HUES64 (cell line): ENCODE results near the gene LMBRD1.
"Not testable (repeated sequence)": the region's sequence is repeated elsewhere in the genome, so short reads cannot be mapped to it uniquely, and the experiment has no call there.

ENCODE experiments used
- H3K27ac ChIP-seq: 2 replicates; pipeline ENCODE4 v1.7.0; 2013; ENCODE audit warnings: low read depth, low read length, inconsistent platforms
- H3K27me3 ChIP-seq: 2 replicates; pipeline ENCODE4 v1.6.1; 2013; ENCODE audit warnings: mild to moderate bottlenecking, low read length; ENCODE audit not compliant: insufficient read depth
- H3K36me3 ChIP-seq: 2 replicates; pipeline ENCODE4 v1.6.1; 2013; ENCODE audit warnings: mild to moderate bottlenecking, low read length; ENCODE audit not compliant: insufficient read depth
- H3K4me1 ChIP-seq: 2 replicates; pipeline ENCODE4 v1.6.1; 2013; ENCODE audit warnings: mild to moderate bottlenecking, low read length, moderate library complexity; ENCODE audit not compliant: insufficient read depth
- H3K4me3 ChIP-seq: 2 replicates; pipeline ENCODE4 v1.5.1; 2013; ENCODE audit warnings: mild to moderate bottlenecking, low read length, moderate library complexity
- H3K9ac ChIP-seq: 2 replicates; pipeline ENCODE4 v1.6.1; 2013; ENCODE audit warnings: mild to moderate bottlenecking, low read depth, low read length
- H3K9me3 ChIP-seq: 2 replicates; pipeline ENCODE4 v1.6.1; 2013; ENCODE audit warnings: low read depth, low read length; ENCODE audit not compliant: insufficient read depth
- WGBS: fragments of 150-250, 120-280 bp; methylation state at CpG from one replicate; pipeline ENCODE4 v1.1.7; 2013; ENCODE audit warnings: missing lambda C conversion rate; 5-methylcytosine and 5-hydroxymethylcytosine counted together

Gene LMBRD1

GRCh38 chr6:69796073-69796641 lies 653 bp downstream of the LMBRD1 start:
- peak overlapping the region; percentile 73 for H3K9ac ChIP-seq
- H3K9me3 ChIP-seq = no peaks in the 10 kb centered on the region
- under 1% methylated on average over 19 of the region's 20 CpGs for WGBS
- peak overlapping the region; percentile 95; the same call in 1 of the 2 replicates for H3K27ac ChIP-seq
- H3K4me3 ChIP-seq = peak overlapping the region; percentile 96
- H3K27me3 ChIP-seq = no peaks in the 10 kb centered on the region
- H3K36me3 ChIP-seq = no peaks in the 10 kb centered on the region
- peaks cover 18% of the 10 kb centered on the region for H3K4me1 ChIP-seq

DNA sequence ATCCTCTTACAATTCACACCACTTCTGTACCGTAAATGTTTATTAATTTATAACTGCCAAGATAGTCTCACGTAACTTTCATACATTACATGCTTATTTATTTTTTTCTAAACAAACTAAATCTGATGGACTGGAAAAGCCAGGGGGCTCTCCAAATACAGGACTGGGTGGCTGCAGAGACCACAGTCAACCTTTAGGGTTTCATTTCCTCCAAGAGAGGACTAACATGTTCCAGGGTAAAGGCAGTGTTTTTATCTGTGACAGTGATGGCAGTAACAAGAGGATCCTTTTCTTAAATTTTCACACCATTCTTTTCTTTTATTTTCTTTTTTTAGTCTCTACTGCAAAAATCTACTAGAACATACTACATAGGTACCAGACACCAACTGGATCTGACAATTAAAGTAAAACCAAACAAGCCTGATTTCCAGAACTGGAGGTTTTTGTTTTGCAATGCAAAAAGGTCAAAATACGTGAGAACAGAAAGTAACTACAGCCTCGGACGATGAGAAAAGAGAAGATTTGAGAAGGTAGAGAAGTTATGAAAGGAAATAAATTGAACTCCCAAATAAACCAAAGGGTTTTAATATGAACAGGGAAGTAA lies 1.2 kb downstream of the LMBRD1 start:
- Histone ChIP-seq H3K9ac (peak overlapping the region; percentile 73; the same call in 1 of the 2 replicates), H3K27ac (no peak overlapping the region; the same call in 1 of the 2 replicates)
- 47% methylated on average over 5 of the region's 5 CpGs for WGBS

DNA sequence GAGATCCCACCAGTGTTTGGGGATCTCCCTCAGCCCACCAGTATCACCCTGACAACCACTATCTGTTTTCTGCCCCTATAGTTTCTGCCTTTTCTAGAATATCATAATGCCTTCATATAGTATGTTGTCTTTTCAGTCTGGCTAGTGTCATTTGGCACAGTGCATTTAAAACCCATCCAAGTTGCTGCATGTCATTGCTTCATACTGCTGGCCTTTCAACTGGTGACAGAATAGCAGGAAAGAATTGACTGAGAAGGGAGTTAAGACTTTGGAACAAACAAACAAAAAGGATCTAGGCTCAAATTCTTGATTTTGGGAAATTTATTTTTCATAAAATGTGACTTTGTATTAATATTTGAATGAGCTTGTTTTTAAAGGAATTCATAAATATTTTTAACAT lies 4.5 kb downstream of the LMBRD1 start:
- Histone ChIP-seq H3K9me3 (no peaks in the 10 kb centered on the region), H3K4me3 (no peak overlapping the region), H3K27ac (no peak overlapping the region), H3K36me3 (peaks cover 18% of the 10 kb centered on the region), H3K27me3 (no peaks in the 10 kb centered on the region), H3K9ac (no peak overlapping the region), H3K4me1 (peaks cover 23% of the 10 kb centered on the region)

More for the DNA sequence above, 1.2 kb downstream of the LMBRD1 start:
- Histone ChIP-seq H3K9me3 (no peaks in the 10 kb centered on the region), H3K4me3 (peak overlapping the region; percentile 96), H3K4me1 (peaks cover 23% of the 10 kb centered on the region), H3K27me3 (no peaks in the 10 kb centered on the region), H3K36me3 (no peaks in the 10 kb centered on the region)

GRCh38 chr6:69791065-69791471 lies 5.7 kb downstream of the LMBRD1 start:
- Histone ChIP-seq H3K4me3 (no peak overlapping the region), H3K27ac (peak overlapping the region; percentile 15; the same call in 1 of the 2 replicates), H3K9ac (no peak overlapping the region), H3K27me3 (no peaks in the 10 kb centered on the region), H3K36me3 (peaks cover 18% of the 10 kb centered on the region), H3K4me1 (peaks cover 21% of the 10 kb centered on the region), H3K9me3 (no peaks in the 10 kb centered on the region)
- WGBS = 66% methylated on average over 2 of the region's 2 CpGs

GRCh38 chr6:69790629-69791028 lies 6.2 kb downstream of the LMBRD1 start:
- Histone ChIP-seq H3K36me3 (peaks cover 18% of the 10 kb centered on the region), H3K27ac (no peak overlapping the region; the same call in 1 of the 2 replicates), H3K27me3 (no peaks in the 10 kb centered on the region), H3K4me3 (no peak overlapping the region), H3K9me3 (no peaks in the 10 kb centered on the region), H3K9ac (no peak overlapping the region), H3K4me1 (peaks cover 20% of the 10 kb centered on the region)
- 94% methylated on average over 2 of the region's 2 CpGs for WGBS

DNA sequence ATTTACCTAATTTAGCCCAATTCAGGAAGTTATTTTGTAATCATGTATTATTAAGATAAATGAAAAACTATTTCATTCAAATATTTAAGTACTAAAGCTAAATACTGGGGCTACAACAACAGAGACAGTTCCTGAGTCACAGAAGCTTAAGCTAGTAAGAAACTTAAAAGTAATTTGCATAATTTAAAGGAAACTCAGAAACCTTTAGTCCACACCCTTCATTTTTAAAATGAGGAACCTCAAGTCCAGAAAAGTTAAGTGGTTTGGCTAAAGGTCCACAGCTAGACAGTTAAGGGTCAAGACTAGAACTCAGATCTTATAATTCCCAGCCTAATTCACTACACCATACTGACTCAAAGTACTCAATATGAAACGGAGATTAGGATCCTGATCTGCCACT lies 7.2 kb downstream of the LMBRD1 start:
- 96% methylated on average over 1 of the region's 1 CpG for WGBS
- H3K27ac ChIP-seq = no peak overlapping the region
- H3K36me3 ChIP-seq = peaks cover 18% of the 10 kb centered on the region
- no peaks in the 10 kb centered on the region for H3K9me3 ChIP-seq
- H3K9ac ChIP-seq = no peak overlapping the region
- H3K4me3 ChIP-seq = no peak overlapping the region
- no peaks in the 10 kb centered on the region for H3K27me3 ChIP-seq
- H3K4me1 ChIP-seq = peaks cover 17% of the 10 kb centered on the region

DNA sequence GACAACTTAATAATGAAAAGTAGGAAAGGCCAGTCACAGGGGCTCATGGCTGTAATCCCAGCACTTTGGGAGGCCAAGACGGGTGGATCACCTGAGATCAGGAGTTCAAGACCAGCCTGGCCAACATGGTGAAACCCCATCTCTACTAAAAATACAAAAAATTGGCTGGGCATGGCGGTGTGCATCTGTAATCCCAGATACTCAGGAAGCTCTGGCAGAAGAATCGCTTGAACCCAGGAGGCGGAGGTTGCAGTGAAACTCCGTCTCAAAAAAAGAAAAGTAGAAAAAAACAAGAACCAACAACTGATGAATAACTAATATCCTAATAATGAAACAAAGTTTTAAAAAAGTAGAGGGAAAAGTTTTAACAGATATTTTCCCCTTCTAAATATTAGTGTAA lies 9.4 kb downstream of the LMBRD1 start:
- Histone ChIP-seq H3K36me3 (peaks cover 21% of the 10 kb centered on the region), H3K4me1 (peaks cover 17% of the 10 kb centered on the region)
- H3K9ac ChIP-seq, H3K27me3 ChIP-seq, H3K4me3 ChIP-seq, H3K9me3 ChIP-seq, H3K27ac ChIP-seq: not testable (repeated sequence)
- WGBS = 92% methylated on average over 4 of the region's 5 CpGs

DNA sequence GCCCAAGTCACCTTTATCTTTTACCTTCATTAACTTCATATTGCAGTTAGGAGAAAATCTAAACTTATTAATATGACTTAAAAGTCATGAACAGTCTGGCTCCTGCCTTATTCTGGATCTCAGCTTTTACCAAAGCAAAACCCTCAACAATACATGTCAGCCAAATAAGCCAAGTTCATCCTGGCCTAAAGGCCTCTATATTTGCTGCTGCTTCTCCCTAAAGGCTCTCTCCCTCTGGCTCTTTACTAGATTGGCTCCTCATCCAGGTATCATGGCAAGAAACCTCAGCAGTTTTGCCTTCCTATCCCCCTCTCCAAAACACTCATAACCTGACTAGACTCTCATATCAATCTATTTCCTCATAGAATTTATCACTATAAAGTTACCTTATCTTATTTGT lies 11.1 kb downstream of the LMBRD1 start:
- no peak overlapping the region for H3K4me3 ChIP-seq
- no peak overlapping the region for H3K9ac ChIP-seq
- peaks cover 4% of the 10 kb centered on the region; the same call in 1 of the 2 replicates for H3K4me1 ChIP-seq
- H3K27me3 ChIP-seq = no peaks in the 10 kb centered on the region
- H3K9me3 ChIP-seq = no peaks in the 10 kb centered on the region
- peaks cover 21% of the 10 kb centered on the region for H3K36me3 ChIP-seq
- H3K27ac ChIP-seq = no peak overlapping the region

- WGBS = 93% methylated on average over 3 of the region's 3 CpGs
- peaks cover 21% of the 10 kb centered on the region for H3K36me3 ChIP-seq
- H3K4me3 ChIP-seq = no peak overlapping the region
- no peak overlapping the region for H3K27ac ChIP-seq
- no peaks in the 10 kb centered on the region for H3K27me3 ChIP-seq
- H3K9me3 ChIP-seq = no peaks in the 10 kb centered on the region
- H3K4me1 ChIP-seq = 0 out of 2 replicates have a peak, but pooled peaks cover 6% of the 10 kb centered on the region
- no peak overlapping the region for H3K9ac ChIP-seq
Observed at GRCh38 chr6:69784595-69785377, 12.0 kb downstream of the LMBRD1 start.

DNA sequence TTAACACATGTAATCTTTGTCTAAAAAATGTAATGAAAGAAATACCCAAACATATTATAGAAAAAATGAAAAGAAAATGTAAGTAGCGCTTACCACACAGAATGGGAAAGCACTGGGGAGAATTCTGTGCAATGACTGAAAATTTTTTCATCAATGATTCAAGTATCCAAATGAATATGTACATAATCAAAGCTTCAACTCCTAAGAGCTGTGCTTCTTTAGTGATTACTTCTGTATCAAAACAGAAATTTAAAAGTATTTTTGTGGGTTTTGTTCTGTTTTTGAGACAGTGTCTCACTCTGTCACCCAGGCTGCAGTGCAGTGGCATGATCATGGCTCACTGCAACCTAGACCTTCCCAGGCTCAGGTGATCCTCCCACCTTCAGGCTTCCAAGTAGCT lies 13.7 kb downstream of the LMBRD1 start:
- Histone ChIP-seq H3K36me3 (0 out of 2 replicates have a peak, but pooled peaks cover 7% of the 10 kb centered on the region), H3K27me3 (no peaks in the 10 kb centered on the region), H3K9me3 (no peaks in the 10 kb centered on the region), H3K9ac (no peak overlapping the region), H3K4me3 (no peak overlapping the region), H3K27ac (no peak overlapping the region), H3K4me1 (0 out of 2 replicates have a peak, but pooled peaks cover 6% of the 10 kb centered on the region)
- no CpG with 5 or more reads among the region's 1 CpG for WGBS

- Histone ChIP-seq H3K27me3 (no peaks in the 10 kb centered on the region), H3K9me3 (no peaks in the 10 kb centered on the region), H3K4me1 (0 out of 2 replicates have a peak, but pooled peaks cover 6% of the 10 kb centered on the region), H3K36me3 (0 out of 2 replicates have a peak, but pooled peaks cover 7% of the 10 kb centered on the region), H3K27ac (no peak overlapping the region), H3K9ac (no peak overlapping the region), H3K4me3 (no peak overlapping the region)
- WGBS = 91% methylated on average over 2 of the region's 2 CpGs
Observed at GRCh38 chr6:69780585-69781178, 16.1 kb downstream of the LMBRD1 start.
